Gastroesophageal sphincter (tissue), 3 donors: ENCODE data around the gene AFAP1.

ENCODE experiments used
- POLR2A ChIP-seq, 2 donors: fragments of 450-650 bp; IDR thresholded peaks; one replicate each; pipeline ENCODE4 v1.6.1; 2017; ENCODE audit warnings: antibody characterized with exemption in 2 of 2, mild to moderate bottlenecking in 2 of 2, moderate library complexity in 1 of 2
- POLR2AphosphoS5 ChIP-seq: sonication (generic); formaldehyde crosslinking; IDR thresholded peaks from one replicate; pipeline ENCODE4 v1.6.1; 2017; ENCODE audit warnings: antibody characterized with exemption
- TF ChIP-seq, protein P1 (sequence below), 4 experiments: fragments of 200-600 bp in 2 of 4; fragments of 450-650 bp in 2 of 4; sonication (generic) in 1 of 4; IDR thresholded peaks; one replicate each; pipeline ENCODE4 v1.5.1; 2017 to 2019; ENCODE audit warnings: antibody characterized with exemption in 4 of 4, mild to moderate bottlenecking in 2 of 4, moderate library complexity in 2 of 4

DNA sequence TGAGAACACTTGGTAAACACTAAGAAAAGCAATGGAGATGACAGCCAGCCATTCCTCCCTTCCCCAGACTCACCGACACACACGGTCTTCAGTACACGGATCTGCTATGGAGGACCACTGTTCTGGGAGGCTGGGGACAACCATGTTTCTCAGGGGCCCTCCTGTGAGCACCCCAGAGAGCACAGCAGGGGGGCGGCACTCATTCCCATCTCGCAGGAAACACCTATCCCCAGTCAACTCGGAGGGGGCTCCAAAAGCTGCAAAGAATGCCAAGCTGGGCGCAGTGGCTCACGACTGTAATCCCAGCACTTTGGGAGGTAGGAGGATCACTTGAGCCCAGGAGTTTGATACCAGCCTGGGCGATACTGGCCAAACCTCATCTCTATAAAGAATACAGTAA, 172.1 kb downstream of the AFAP1 start:
- TF ChIP-seq POLR2AphosphoS5 (no peak), POLR2A (IDR thresholded peaks at IDR 0.05) (no peak)
- TF ChIP-seq, protein P1, sequence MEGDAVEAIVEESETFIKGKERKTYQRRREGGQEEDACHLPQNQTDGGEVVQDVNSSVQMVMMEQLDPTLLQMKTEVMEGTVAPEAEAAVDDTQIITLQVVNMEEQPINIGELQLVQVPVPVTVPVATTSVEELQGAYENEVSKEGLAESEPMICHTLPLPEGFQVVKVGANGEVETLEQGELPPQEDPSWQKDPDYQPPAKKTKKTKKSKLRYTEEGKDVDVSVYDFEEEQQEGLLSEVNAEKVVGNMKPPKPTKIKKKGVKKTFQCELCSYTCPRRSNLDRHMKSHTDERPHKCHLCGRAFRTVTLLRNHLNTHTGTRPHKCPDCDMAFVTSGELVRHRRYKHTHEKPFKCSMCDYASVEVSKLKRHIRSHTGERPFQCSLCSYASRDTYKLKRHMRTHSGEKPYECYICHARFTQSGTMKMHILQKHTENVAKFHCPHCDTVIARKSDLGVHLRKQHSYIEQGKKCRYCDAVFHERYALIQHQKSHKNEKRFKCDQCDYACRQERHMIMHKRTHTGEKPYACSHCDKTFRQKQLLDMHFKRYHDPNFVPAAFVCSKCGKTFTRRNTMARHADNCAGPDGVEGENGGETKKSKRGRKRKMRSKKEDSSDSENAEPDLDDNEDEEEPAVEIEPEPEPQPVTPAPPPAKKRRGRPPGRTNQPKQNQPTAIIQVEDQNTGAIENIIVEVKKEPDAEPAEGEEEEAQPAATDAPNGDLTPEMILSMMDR (IDR thresholded peaks at IDR 0.05): no peak
